HUES6 (cell line): ENCODE results near the gene IPCEF1.
"Not testable (repeated sequence)": the region's sequence is repeated elsewhere in the genome, so short reads cannot be mapped to it uniquely, and the experiment has no call there.

ENCODE experiments used
- H3K27ac ChIP-seq: 2 replicates; pipeline ENCODE4 v1.7.0; 2013; ENCODE audit warnings: low read depth, mild to moderate bottlenecking, low read length, inconsistent platforms
- H3K27me3 ChIP-seq: 2 replicates; pipeline ENCODE4 v1.6.1; 2013; ENCODE audit warnings: low read length; ENCODE audit not compliant: control insufficient read depth, insufficient read depth
- H3K36me3 ChIP-seq: 2 replicates; pipeline ENCODE4 v1.6.1; 2013; ENCODE audit warnings: low read length; ENCODE audit not compliant: control insufficient read depth, insufficient read depth
- H3K4me1 ChIP-seq: 2 replicates; pipeline ENCODE4 v1.6.1; 2013; ENCODE audit warnings: low read length; ENCODE audit not compliant: control insufficient read depth, insufficient read depth
- H3K4me3 ChIP-seq: 2 replicates; pipeline ENCODE4 v1.5.1; 2013; ENCODE audit warnings: low read depth, low read length
- H3K9ac ChIP-seq: one replicate; pipeline ENCODE4 v1.6.1; 2013; ENCODE audit warnings: mild to moderate bottlenecking, low read length
- H3K9me3 ChIP-seq: 2 replicates; pipeline ENCODE4 v1.6.1; 2013; ENCODE audit warnings: low read depth, low read length; ENCODE audit not compliant: control insufficient read depth, insufficient read depth

Gene IPCEF1

DNA sequence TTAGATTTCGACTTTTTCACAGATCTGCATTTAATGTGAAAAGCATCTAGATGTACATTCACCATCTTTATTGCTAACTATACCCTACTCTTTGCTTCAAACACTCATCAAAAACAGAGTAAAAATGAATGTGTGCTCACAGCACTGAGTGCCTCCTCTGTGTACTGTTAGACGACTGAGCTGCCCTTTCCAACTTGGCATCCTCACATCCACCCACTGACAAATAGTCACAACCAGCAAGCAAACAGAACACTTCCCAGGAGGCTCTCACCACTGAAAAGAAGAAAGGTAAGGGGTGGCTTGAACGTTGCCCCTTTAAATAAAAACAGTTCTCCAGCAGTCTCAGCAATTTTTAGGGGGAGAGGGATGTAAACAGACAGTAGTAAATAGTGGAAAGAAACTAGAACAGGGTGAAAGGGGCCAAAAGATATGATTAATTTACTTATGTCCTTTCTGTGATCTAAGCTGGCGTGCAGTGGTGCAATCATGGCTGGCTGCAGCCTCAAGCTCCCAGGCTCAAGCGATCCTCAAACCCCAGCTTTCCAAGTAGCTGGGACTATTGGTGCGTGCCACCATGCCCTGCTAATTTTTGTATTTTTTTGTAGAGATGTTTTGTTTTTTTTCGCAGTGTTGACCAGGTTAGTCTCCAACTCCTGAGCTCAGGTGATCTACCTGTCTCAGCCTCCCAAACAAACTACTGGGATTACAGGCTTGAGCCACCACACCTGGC lies 48.7 kb downstream of the IPCEF1 start:
- no peak overlapping the region for H3K4me3 ChIP-seq
- H3K4me1 ChIP-seq = no peaks in the 10 kb centered on the region
- no peaks in the 10 kb centered on the region; the same call in 1 of the 2 replicates for H3K9me3 ChIP-seq
- H3K27ac ChIP-seq = no peak overlapping the region
- H3K36me3 ChIP-seq = no peaks in the 10 kb centered on the region
- no peaks in the 10 kb centered on the region for H3K27me3 ChIP-seq
- no peak overlapping the region for H3K9ac ChIP-seq

DNA sequence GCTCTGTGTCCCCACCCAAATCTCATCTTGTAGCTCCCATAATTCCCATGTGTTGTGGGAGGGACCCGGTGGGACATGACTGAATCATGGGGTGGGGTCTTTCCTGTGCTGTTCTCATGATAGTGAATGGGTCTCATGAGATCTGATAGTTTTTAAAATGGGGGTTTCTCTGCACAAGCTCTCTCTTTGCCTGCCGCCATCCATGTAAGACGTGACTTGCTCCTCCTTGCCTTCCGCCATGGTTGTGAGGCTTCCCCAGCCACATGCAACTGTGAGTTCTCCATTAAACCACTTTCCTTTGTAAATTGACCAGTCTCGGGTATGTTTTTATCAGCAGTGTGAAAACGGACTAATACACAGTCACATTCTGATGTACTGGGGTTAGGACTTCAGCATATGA lies 49.5 kb downstream of the IPCEF1 start:
- not testable (repeated sequence) for H3K9me3 ChIP-seq, H3K4me1 ChIP-seq, H3K36me3 ChIP-seq, H3K27ac ChIP-seq, H3K27me3 ChIP-seq, H3K4me3 ChIP-seq, H3K9ac ChIP-seq

DNA sequence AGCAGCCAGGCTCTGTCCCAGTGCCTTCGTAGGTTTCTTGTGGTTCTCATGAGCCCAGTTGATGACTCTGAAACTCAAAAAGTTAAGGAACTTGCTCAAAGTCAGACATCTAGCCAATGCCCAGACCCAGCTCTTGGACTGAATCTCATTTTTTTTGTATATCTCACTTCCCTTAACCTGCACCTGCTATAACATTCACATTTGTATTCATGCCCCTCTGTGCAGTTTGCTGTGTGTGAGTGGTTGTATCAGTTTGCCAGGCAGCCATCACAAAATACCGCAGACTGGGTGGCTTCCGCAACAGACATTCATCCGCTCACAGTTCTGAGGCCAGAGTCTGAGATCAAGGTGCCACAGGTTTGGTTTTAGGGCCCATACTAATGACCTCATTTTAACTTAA lies 49.9 kb downstream of the IPCEF1 start:
- Histone ChIP-seq H3K36me3 (no peaks in the 10 kb centered on the region), H3K9me3 (no peaks in the 10 kb centered on the region), H3K9ac (no peak overlapping the region), H3K4me1 (no peaks in the 10 kb centered on the region), H3K27ac (no peak overlapping the region), H3K27me3 (no peaks in the 10 kb centered on the region), H3K4me3 (no peak overlapping the region)

DNA sequence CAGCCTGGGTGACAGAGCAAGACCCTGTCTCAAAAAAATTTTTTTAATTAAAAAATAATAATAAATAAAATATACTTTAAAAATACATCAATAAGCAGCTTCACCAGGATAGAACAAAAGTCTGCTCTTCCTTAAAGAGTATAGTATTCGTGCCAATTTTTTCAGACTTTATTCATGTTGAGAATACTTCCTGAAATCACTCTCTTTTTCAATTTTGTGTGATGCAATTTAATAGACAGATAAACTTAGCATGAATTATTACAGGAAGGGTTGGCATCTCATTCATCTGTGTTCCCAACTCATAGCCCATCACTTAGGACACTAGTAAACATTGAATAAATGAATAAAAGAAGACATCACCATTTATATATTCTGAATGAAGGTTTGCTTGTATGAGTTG lies 52.4 kb downstream of the IPCEF1 start:
- no peaks in the 10 kb centered on the region for H3K36me3 ChIP-seq
- no peaks in the 10 kb centered on the region for H3K9me3 ChIP-seq
- H3K4me3 ChIP-seq = no peak overlapping the region
- H3K9ac ChIP-seq = no peak overlapping the region
- H3K27me3 ChIP-seq = no peaks in the 10 kb centered on the region
- H3K27ac ChIP-seq = no peak overlapping the region
- H3K4me1 ChIP-seq = no peaks in the 10 kb centered on the region

DNA sequence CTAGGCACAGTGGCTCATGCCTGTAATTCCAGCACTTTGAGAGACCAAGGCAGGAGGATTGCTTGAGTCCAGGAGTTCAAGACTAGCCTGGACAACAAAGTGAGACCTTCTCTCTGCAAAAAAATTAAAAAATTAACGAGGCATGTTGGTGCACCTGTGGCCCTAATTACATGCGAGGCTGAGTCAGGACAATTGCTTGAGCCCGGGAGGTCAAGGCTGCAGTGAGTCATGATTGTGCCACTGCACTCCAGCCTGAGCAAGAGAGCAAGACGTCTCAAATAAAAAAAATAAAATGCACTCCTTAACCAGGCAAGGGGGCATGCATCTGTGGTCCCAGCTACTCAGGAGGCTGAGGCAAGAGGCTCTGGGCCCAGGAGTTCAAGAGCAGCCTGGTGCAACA lies 53.0 kb downstream of the IPCEF1 start:
- not testable (repeated sequence) for H3K27me3 ChIP-seq, H3K27ac ChIP-seq, H3K36me3 ChIP-seq, H3K9ac ChIP-seq, H3K4me1 ChIP-seq, H3K9me3 ChIP-seq, H3K4me3 ChIP-seq

DNA sequence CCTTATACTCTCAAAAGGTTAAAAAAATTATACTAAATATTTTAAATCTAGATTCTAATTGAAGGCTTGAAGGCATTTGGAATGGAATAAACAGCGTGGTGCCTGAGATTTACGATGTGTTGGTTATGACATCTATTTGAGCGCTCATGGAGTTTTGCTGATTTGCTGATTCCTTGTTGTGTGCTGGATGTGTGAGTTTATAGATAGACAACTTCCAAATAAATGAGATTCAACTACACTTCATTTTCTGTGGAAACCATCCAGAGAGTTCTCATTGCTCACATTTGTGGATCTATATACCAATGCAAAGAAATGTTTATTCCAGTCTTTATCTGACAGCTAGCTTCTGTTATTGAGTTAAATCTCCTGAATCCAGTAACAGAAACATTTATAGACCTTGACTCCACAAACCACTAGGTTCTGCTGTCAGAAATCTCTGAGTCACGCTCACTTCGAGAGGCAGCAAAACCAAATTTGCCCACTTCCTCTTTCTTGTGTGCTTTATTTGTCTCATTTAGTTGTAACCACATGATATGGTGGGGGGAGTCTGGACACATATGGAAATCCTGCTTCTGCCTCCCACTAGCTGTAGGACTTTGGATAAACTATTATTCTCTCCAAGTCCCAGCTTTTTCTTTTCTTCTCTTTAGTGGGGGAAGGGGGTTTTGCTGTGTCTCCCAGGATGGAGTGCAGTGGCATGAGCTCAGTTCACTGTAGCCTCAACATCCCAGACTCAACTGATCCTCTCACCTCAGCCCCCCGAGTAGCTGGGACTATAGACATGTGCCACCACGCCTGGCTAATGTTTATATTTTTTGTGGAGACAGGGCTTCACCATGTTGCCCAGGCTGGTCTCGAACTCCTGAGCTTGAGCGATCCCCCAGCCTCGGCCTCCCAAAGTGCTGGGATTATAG lies 54.5 kb downstream of the IPCEF1 start:
- no peak overlapping the region for H3K4me3 ChIP-seq
- H3K9ac ChIP-seq = no peak overlapping the region
- no peaks in the 10 kb centered on the region for H3K4me1 ChIP-seq
- H3K27ac ChIP-seq = no peak overlapping the region
- H3K9me3 ChIP-seq = no peaks in the 10 kb centered on the region
- no peaks in the 10 kb centered on the region for H3K27me3 ChIP-seq
- H3K36me3 ChIP-seq = no peaks in the 10 kb centered on the region

DNA sequence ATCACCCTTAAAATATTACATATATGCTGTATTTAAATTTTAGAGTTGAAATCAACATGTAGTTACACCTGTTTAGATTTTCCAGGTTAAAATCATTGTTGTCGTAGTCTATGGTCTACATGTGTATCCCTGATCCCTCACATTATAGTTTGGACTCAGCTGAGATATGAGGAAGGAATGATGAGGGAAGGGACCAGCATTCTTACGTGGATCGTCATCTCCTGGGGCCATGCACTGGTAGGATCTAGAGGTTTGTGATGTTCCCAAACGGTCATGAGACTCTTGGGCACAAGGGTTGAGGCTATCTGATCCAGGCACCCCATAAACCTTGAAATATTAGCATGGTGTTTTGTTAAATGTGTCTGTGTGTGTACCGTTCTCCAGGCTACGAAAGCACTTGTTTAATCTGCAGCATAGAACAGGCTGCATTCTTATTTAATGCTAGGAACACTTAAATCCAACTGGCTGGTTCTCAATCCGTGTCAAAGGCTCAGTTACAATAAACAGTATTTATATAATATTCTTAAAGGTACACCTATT lies 55.4 kb downstream of the IPCEF1 start:
- Histone ChIP-seq H3K27me3 (no peaks in the 10 kb centered on the region), H3K9ac (no peak overlapping the region), H3K36me3 (no peaks in the 10 kb centered on the region), H3K9me3 (no peaks in the 10 kb centered on the region), H3K4me3 (no peak overlapping the region), H3K4me1 (no peaks in the 10 kb centered on the region), H3K27ac (no peak overlapping the region)

DNA sequence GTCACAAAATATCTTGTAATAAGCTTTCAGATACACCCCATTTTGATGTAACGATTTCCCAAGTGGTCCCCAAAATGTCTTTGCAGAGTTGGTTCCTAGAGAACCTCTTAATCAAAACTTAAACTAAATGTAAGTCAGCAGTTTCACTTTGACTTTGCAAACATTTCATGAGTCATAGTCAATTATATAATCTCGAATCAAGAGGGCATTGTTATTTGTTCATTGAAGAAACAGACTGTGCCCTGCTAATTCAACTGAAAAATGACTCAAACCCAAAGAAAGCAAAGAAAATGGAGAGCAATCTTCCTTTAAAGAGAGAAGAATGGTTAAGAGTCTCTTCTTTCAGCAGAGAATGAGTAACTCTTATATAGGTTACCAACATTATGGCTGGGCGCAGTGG lies 58.3 kb downstream of the IPCEF1 start:
- Histone ChIP-seq H3K4me1 (no peaks in the 10 kb centered on the region), H3K36me3 (no peaks in the 10 kb centered on the region), H3K9ac (no peak overlapping the region), H3K9me3 (no peaks in the 10 kb centered on the region), H3K27me3 (no peaks in the 10 kb centered on the region), H3K27ac (no peak overlapping the region), H3K4me3 (no peak overlapping the region)

DNA sequence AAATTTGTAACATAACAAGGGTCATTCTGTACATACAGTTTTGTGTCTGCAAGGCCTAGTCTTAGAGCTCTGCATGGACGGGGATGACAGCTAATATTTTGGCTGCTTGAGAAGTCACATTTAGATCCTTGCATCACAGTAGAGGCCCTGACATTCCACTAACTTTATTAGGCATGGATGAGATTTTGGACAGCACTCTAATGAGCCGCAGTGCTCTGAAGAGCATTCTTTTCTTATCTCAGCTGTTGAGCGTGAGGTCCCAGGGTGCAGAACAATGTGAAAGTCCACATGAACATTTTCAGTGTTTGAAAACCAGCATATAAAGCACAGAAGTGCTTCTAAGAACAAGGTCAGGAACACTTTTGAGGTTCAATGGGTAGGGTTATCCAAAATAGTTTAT lies 58.9 kb downstream of the IPCEF1 start:
- Histone ChIP-seq H3K9me3 (no peaks in the 10 kb centered on the region), H3K36me3 (no peaks in the 10 kb centered on the region), H3K27ac (no peak overlapping the region), H3K4me3 (no peak overlapping the region), H3K4me1 (no peaks in the 10 kb centered on the region), H3K27me3 (no peaks in the 10 kb centered on the region), H3K9ac (no peak overlapping the region)

DNA sequence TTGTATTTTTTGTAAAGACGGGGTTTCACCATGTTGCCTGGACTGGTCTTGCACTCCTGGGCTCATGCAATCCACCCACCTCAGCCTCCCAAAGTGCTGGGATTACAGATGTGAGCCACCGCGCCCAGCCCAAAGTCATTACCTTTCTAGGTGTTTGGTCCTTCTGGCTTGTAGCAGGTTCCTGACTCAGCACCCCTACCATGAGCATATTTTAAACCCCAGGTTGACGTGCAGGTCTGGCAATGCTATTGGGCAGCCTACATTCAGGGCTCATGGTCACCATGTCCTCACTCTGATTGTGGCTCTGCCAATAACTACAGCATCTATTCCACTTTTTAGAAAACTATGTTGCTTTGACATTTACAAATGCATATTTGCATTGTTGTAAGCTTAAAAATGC lies 59.4 kb downstream of the IPCEF1 start:
- Histone ChIP-seq H3K4me1 (no peaks in the 10 kb centered on the region), H3K4me3 (no peak overlapping the region), H3K36me3 (no peaks in the 10 kb centered on the region), H3K27ac (no peak overlapping the region), H3K9me3 (no peaks in the 10 kb centered on the region), H3K9ac (no peak overlapping the region), H3K27me3 (no peaks in the 10 kb centered on the region)

DNA sequence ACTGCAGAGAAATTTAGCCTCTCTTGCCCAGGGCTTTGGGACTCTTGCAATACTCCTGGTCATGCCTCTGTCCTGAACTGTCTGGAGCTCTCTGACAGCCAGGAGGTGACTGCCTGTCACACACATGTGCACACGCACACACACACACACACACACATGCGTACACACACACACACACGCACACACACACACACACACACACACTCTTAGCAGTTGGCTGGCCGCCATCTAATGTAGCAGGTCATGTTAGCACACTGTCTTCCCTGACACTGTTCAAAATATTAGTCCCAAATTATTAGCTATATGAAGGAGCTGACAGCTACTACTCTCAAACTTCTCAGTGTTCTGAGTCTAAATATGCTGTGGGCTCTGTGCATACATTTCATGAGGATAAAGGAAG lies 60.9 kb downstream of the IPCEF1 start:
- no peaks in the 10 kb centered on the region for H3K9me3 ChIP-seq

More for the DNA sequence above, 60.9 kb downstream of the IPCEF1 start:
- Histone ChIP-seq H3K27ac (no peak overlapping the region), H3K4me3 (no peak overlapping the region), H3K4me1 (no peaks in the 10 kb centered on the region), H3K27me3 (no peaks in the 10 kb centered on the region), H3K36me3 (no peaks in the 10 kb centered on the region), H3K9ac (no peak overlapping the region)
